ENCODE data around the gene ZNF783. TPM values are rescaled to one million over a fixed set of nuclear protein-coding genes. Genes with fewer than 3 reads are reported as not detected.

Gene ZNF783
- polyA plus RNA-seq, 1 donor (not counting 4 experiments of a cell fraction or from before 2014, with no cell fraction given) = 4.2 TPM

DNA sequence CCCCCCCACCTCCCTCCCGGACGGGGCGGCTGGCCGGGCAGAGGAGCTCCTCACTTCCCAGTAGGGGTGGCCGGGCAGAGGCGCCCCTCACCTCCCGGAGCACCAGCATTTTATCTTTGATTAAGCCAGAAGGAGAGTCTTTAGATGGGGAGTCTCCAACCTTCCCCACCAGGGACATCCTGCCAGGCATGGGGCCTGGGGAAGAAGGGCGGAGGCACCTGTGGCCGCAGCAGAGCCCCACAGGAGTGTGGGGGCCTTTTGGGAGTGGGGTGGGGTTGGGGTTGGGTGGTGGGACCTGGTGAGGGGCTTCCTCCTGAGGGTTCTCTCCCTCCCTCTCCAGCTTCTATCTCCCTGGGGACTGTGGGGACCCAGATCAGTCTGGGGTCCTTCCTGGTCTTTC lies 18.2 kb downstream of the ZNF783 start:
- Histone ChIP-seq H3K4me3 (ENCODE audit: control insufficient read depth in 2 of 3, extremely low read depth in 1 of 3, insufficient read depth in 2 of 3, low read depth in 1 of 3, low read length in 3 of 3) (no peak overlapping the region), H3K36me3 (ENCODE audit: control insufficient read depth in 2 of 2, extremely low read depth in 1 of 2, insufficient read depth in 2 of 2, low read length in 2 of 2) (peaks cover 8 to 22% of the 10 kb centered on the region in 2 experiments), H3K27ac (ENCODE audit: control insufficient read depth, insufficient read depth, low read length) (no peak overlapping the region), H4K20me1 (ENCODE audit: control insufficient read depth, extremely low read depth, insufficient read depth, low read length) (no peaks in the 10 kb centered on the region), H3K9me3 (ENCODE audit: control insufficient read depth, low read depth, low read length) (no peaks in the 10 kb centered on the region), H3K79me2 (ENCODE audit: control insufficient read depth, insufficient read depth, low read length) (no peaks in the 10 kb centered on the region), H3K4me2 (ENCODE audit: control insufficient read depth, extremely low read depth, insufficient read depth, low read depth, low read length) (no peak overlapping the region), H3K4me1 (ENCODE audit: control insufficient read depth, extremely low read depth, insufficient read depth, low read length) (peaks cover 5% of the 10 kb centered on the region), H3K27me3 (ENCODE audit: control insufficient read depth, extremely low read depth, insufficient read depth, low read length) (no peaks in the 10 kb centered on the region), H3K9me1 (ENCODE audit: control insufficient read depth, extremely low read depth, insufficient read depth, low read length) (no peaks in the 10 kb centered on the region), H2AFZ (ENCODE audit: control insufficient read depth, low read length) (no peak overlapping the region), H3K9ac (ENCODE audit: control insufficient read depth, extremely low read depth, insufficient read depth, low read length) (no peak overlapping the region)
- TF ChIP-seq, protein P1, sequence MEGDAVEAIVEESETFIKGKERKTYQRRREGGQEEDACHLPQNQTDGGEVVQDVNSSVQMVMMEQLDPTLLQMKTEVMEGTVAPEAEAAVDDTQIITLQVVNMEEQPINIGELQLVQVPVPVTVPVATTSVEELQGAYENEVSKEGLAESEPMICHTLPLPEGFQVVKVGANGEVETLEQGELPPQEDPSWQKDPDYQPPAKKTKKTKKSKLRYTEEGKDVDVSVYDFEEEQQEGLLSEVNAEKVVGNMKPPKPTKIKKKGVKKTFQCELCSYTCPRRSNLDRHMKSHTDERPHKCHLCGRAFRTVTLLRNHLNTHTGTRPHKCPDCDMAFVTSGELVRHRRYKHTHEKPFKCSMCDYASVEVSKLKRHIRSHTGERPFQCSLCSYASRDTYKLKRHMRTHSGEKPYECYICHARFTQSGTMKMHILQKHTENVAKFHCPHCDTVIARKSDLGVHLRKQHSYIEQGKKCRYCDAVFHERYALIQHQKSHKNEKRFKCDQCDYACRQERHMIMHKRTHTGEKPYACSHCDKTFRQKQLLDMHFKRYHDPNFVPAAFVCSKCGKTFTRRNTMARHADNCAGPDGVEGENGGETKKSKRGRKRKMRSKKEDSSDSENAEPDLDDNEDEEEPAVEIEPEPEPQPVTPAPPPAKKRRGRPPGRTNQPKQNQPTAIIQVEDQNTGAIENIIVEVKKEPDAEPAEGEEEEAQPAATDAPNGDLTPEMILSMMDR (optimal IDR thresholded peaks at IDR 0.05 in 1 of 3, IDR thresholded peaks at IDR 0.05 in 1 of 3, conservative IDR thresholded peaks at IDR 0.05 in 1 of 3; ENCODE audit: extremely low read depth in 1 of 3, insufficient read depth in 2 of 3, low read length in 3 of 3) = no peak
- no peak for TF ChIP-seq EZH2 (IDR thresholded peaks at IDR 0.05; ENCODE audit: low read length)
- DNase-seq (ENCODE audit: low read depth, low spot score) (no peak), FAIRE-seq (no peak)
- dilution Hi-C loops (cut with MboI; ENCODE audit: extremely low pct_ligation_motif_present, low sequenced_read_pairs) = no loop called here

DNA sequence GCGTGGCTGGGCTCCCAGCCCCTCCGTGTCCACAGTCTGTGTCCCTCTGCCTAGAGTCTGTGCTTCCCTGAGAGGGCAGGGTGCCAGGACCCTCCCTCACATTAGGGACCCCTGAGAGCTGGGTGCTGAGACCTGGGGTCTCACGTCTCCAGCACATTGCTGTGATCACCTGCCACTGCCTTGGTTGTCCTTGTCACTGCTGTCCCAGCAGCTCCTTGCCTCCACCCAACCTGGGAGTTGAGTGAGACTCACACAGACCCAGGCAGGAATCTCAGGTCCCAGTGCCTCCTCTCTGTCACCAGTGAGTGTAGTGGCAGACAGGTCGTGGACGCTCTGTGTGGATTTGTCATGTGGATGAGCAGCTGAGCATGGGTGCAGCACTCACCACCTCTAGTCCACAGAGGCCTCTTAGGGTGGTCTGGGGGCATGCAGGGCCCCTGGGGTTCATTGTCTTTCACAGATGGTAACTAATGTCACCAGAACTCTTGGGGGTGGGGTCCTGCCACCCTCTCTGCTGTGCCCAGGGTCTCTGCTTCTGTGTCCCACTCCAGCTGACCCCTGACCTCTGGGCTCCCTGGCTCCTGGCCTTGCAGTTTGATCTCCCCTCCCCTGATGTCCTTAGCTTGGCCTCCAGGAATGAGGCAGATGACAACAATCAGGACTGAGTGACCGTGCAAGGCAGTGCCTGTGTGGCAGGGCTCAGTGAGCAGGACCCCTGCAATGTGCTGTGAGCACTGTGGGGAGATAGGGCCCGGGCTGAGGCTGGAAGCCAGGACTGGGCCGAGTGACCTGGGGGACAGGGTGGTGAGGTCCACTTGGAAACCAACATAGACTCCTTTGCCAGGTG lies 18.9 kb downstream of the ZNF783 start:
- dilution Hi-C loops (cut with MboI; ENCODE audit: extremely low pct_ligation_motif_present, low sequenced_read_pairs) = no loop called here
- Histone ChIP-seq H3K27ac (ENCODE audit: control insufficient read depth, insufficient read depth, low read length) (no peak overlapping the region), H3K4me1 (ENCODE audit: control insufficient read depth, extremely low read depth, insufficient read depth, low read length) (peaks cover 10% of the 10 kb centered on the region), H3K4me3 (ENCODE audit: control insufficient read depth in 2 of 3, extremely low read depth in 1 of 3, insufficient read depth in 2 of 3, low read depth in 1 of 3, low read length in 3 of 3) (no peak overlapping the region), H3K9ac (ENCODE audit: control insufficient read depth, extremely low read depth, insufficient read depth, low read length) (no peak overlapping the region), H3K4me2 (ENCODE audit: control insufficient read depth, extremely low read depth, insufficient read depth, low read depth, low read length) (no peak overlapping the region), H3K9me3 (ENCODE audit: control insufficient read depth, low read depth, low read length) (no peaks in the 10 kb centered on the region), H3K9me1 (ENCODE audit: control insufficient read depth, extremely low read depth, insufficient read depth, low read length) (no peaks in the 10 kb centered on the region), H2AFZ (ENCODE audit: control insufficient read depth, low read length) (no peak overlapping the region), H3K27me3 (ENCODE audit: control insufficient read depth, extremely low read depth, insufficient read depth, low read length) (no peaks in the 10 kb centered on the region), H3K36me3 (ENCODE audit: control insufficient read depth in 2 of 2, extremely low read depth in 1 of 2, insufficient read depth in 2 of 2, low read length in 2 of 2) (peaks cover 8 to 22% of the 10 kb centered on the region in 2 experiments), H3K79me2 (ENCODE audit: control insufficient read depth, insufficient read depth, low read length) (no peaks in the 10 kb centered on the region), H4K20me1 (ENCODE audit: control insufficient read depth, extremely low read depth, insufficient read depth, low read length) (no peaks in the 10 kb centered on the region)
- TF ChIP-seq EZH2 (IDR thresholded peaks at IDR 0.05; ENCODE audit: low read length) = no peak
- TF ChIP-seq, protein P1 (optimal IDR thresholded peaks at IDR 0.05 in 1 of 3, IDR thresholded peaks at IDR 0.05 in 1 of 3, conservative IDR thresholded peaks at IDR 0.05 in 1 of 3; ENCODE audit: extremely low read depth in 1 of 3, insufficient read depth in 2 of 3, low read length in 3 of 3) = no peak
- FAIRE-seq = no peak
- DNase-seq (ENCODE audit: low read depth, low spot score) = no peak
